Mucosa of descending colon (tissue), 3 donors: ENCODE measurements around the gene CORO2A. TPM values are rescaled to one million over a fixed set of nuclear protein-coding genes. Genes with fewer than 3 reads are reported as not detected.

Experiments used
- ATAC-seq: fragments of 200-7000 bp; cut with Tn5 transposase; one replicate; pipeline ENCODE4 v1.9.1; 2020; ENCODE audit warnings: mild to moderate bottlenecking, moderate library complexity
- DNase-seq, 3 donors: peaks; one replicate each; pipeline ENCODE4 v3.0.0-alpha.2; 2020
- H3K36me3 ChIP-seq: fragments of 200-600 bp; one replicate; pipeline ENCODE4 v1.8.0; 2021; ENCODE audit warnings: low read depth, mild to moderate bottlenecking
- H3K4me1 ChIP-seq: fragments of 200-600 bp; one replicate; pipeline ENCODE4 v1.8.0; 2021; ENCODE audit warnings: low read depth, mild to moderate bottlenecking
- H3K4me3 ChIP-seq: fragments of 200-600 bp; one replicate; pipeline ENCODE4 v1.8.0; 2021; ENCODE audit warnings: mild to moderate bottlenecking
- H3K9me3 ChIP-seq: fragments of 200-600 bp; one replicate; pipeline ENCODE4 v1.8.0; 2021; ENCODE audit warnings: mild to moderate bottlenecking
- CTCF ChIP-seq: fragments of 200-600 bp; IDR thresholded peaks from one replicate; pipeline ENCODE4 v1.8.0; 2022; ENCODE audit warnings: antibody characterized with exemption, mild to moderate bottlenecking
- intact Hi-C, 2 donors: fragments of 100-400 bp; cut with DNase I in 1 of 2; cut with micrococcal nuclease in 1 of 2; formaldehyde crosslinking; loops; one replicate each; pipeline versions ENCODE4 v1.11.0 to v1.11.1; 2022; cut with DNase I, micrococcal nuclease
- total RNA-seq, 3 donors: library from RNA; stranded (reverse); fragmentation: NEBNext Ultra II Directional in 2 of 3; extraction: Animal tissue kit (Norgen Biotek cat#: 25700) in 2 of 3; gene quantifications; one replicate each; pipeline versions ENCODE4 v1.2.1 to v1.2.4, GENCODE V29; 2021 to 2023
- donor health status: DM: no; HTN: no; CAD: no; lungs with moderate emphysema.
- donor health status: DM: no; HTN: no; CAD: no.
- donor health status: DM: no; HTN: yes; CAD: no.

The CORO2A gene
- total RNA-seq, 3 donors from 2014 or later, result 25.8 to 56.1 (median 45.0) TPM

DNA sequence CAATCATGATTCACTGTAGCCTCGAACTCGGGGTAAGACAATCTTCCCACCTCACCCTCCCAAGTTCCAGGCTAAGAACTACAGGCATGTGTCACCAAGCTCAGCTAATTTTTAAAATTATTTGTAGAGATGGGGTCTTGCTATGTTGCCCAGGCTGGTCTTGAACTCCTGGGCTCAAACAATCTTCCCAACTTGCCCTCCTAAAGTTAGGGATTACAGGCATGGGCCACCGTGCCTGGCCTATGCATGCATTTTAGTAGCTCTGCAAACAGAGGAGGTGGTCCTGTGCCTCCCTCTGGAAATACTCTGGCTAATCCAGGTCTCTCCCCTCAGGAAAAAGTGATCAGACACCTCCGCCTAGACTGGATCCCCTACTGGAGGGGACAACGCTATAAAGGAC is 51.9 kb downstream of the CORO2A start:
- ATAC-seq (no peak), DNase-seq (peak in 1 of 3 donors; percentile 4)
- Histone ChIP-seq H3K36me3 (no peaks in the 10 kb centered on the region), H3K4me1 (peaks cover 24% of the 10 kb centered on the region), H3K9me3 (no peaks in the 10 kb centered on the region), H3K4me3 (no peak overlapping the region)
- no peak for TF ChIP-seq CTCF
- intact Hi-C loops, result no loop called here

DNA sequence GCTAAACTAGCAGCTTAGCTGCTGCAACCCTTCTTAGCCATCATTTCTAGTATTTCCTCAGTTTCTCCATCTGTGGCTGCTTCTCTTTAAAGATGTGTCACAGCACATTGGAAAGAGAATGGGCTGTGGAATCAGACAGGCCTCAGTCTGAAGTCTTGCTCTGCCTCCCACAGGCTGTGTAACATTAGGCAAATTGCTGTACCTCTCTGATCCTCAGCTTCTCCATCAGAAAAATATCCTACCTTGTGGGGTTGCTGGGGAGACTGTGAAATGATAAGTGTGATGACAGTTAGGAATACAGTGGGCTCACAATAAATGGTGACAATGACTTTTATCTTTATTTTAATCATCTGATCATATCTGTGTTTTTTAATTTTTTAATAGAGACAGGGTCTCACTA is 55.9 kb downstream of the CORO2A start:
- no peaks in the 10 kb centered on the region for H3K9me3 ChIP-seq
- DNase-seq (no peak), ATAC-seq (no peak)
- no peaks in the 10 kb centered on the region for H3K36me3 ChIP-seq
- H3K4me3 ChIP-seq, result no peak overlapping the region
- intact Hi-C loops, result no loop called here
- no peak for TF ChIP-seq CTCF
- no peaks in the 10 kb centered on the region for H3K4me1 ChIP-seq

GRCh38 chr9:98135938-98136337 is 56.5 kb downstream of the CORO2A start:
- H3K36me3 ChIP-seq, result no peaks in the 10 kb centered on the region
- DNase-seq, result no peak
- intact Hi-C loops, result no loop called here
- no peak for TF ChIP-seq CTCF
- no peak overlapping the region for H3K4me3 ChIP-seq
- H3K4me1 ChIP-seq, result no peaks in the 10 kb centered on the region
- ATAC-seq, result no peak
- H3K9me3 ChIP-seq, result no peaks in the 10 kb centered on the region

- no peak for TF ChIP-seq CTCF
- Histone ChIP-seq H3K4me1 (no peaks in the 10 kb centered on the region), H3K36me3 (no peaks in the 10 kb centered on the region), H3K4me3 (no peak overlapping the region), H3K9me3 (no peaks in the 10 kb centered on the region)
- no peak for DNase-seq
- ATAC-seq, result peak; percentile 56
- intact Hi-C loops, result no loop called here
These were observed 56.9 kb downstream of the CORO2A start for GRCh38 chr9:98135558-98135934.

DNA sequence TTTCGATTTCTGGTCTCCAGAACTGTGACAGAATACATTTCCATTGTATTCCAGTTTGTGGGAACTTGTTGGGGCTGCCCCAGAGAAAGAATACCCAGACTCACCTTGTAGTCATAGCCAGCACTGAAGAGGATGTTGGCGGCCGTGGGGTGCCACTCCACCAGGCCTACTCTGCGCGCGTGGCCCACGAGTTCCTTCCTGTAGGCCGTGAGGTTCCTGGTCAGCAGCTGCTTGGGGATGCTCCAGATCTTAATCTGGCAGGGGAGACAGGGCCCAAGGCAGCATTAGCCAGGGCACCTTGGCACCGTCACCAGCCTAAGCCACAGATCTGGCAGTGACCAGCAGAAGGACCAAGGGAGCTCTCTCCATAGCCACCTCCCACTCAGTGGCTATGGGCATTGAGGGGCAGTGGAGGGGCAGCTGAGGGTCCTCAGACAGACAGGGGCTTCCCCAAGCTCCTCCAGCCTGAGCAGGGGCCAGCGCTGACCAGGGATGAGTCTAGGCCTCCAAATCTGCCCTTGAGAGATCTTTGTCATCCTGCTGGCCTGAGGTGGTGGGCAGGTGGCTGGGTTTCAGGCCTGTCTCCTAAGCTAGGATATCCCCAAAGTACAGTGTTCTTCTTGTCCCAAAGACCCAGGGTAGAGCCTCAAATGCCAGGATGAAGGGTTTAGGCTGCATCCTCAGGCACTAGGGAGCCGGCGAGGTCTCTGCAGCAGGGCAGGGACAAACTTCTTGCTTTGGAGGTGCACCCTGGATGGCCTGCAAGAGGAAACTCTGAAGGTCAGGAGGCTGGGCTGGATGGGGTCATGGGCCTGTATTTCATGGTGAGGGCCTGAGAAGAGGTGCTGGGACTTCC is 57.5 kb downstream of the CORO2A start:
- DNase-seq, result no peak
- H3K9me3 ChIP-seq, result no peaks in the 10 kb centered on the region
- no peak for TF ChIP-seq CTCF
- no peak for ATAC-seq
- H3K36me3 ChIP-seq, result no peaks in the 10 kb centered on the region
- intact Hi-C loops, result no loop called here
- H3K4me3 ChIP-seq, result no peak overlapping the region
- no peaks in the 10 kb centered on the region for H3K4me1 ChIP-seq
